MCF 10A (cell line): ENCODE data around the gene RSAD2. TPM values are rescaled to one million over a fixed set of nuclear protein-coding genes. Genes with fewer than 3 reads are reported as not detected.

Experiments
- BruUV-seq: library from RNA; stranded (reverse); fragments of 400-500 nt; replicated peaks from 2 replicates; lab custom pipeline; 2021; lab: Mats Ljungman, UMichigan
- CTCF ChIA-PET: fragments of 300-600 bp; sonication (Branson Sonifier 250); formaldehyde crosslinking; extraction: SDS; loops from one replicate; lab custom pipeline; 2021; ENCODE audit warnings: antibody characterized with exemption, inconsistent platforms; lab: Yijun Ruan, JAX
- POLR2A ChIA-PET: fragments of 300-600, 350-650 bp; sonication (Branson Sonifier 250); formaldehyde crosslinking; extraction: SDS; loops from one replicate; lab custom pipeline; 2020; ENCODE audit warnings: antibody characterized with exemption, inconsistent platforms; lab: Yijun Ruan, JAX
- DNase-seq: peaks from one replicate; pipeline ENCODE4 v3.0.0-alpha.2; 2018; ENCODE audit not compliant: unreplicated experiment
- H3K27ac Mint-ChIP-seq: one replicate; pipeline ENCODE4 v1.8.0; 2022; ENCODE audit warnings: mild to moderate bottlenecking, low read depth, mixed read lengths; ENCODE audit not compliant: unreplicated experiment
- H3K27me3 Mint-ChIP-seq: one replicate; pipeline ENCODE4 v1.8.0; 2022; ENCODE audit warnings: mixed read lengths; ENCODE audit not compliant: insufficient read depth, unreplicated experiment
- H3K36me3 Mint-ChIP-seq: one replicate; pipeline ENCODE4 v1.8.0; 2022; ENCODE audit warnings: mild to moderate bottlenecking, moderate library complexity, mixed read lengths; ENCODE audit not compliant: insufficient read depth, unreplicated experiment
- H3K4me1 Mint-ChIP-seq: one replicate; pipeline ENCODE4 v1.8.0; 2022; ENCODE audit warnings: mixed read lengths; ENCODE audit not compliant: insufficient read depth, unreplicated experiment
- H3K4me3 Mint-ChIP-seq: one replicate; pipeline ENCODE4 v1.8.0; 2022; ENCODE audit warnings: mild to moderate bottlenecking, moderate library complexity, mixed read lengths; ENCODE audit not compliant: unreplicated experiment
- H3K9me3 Mint-ChIP-seq: one replicate; pipeline ENCODE4 v1.8.0; 2022; ENCODE audit warnings: mixed read lengths; ENCODE audit not compliant: unreplicated experiment
- intact Hi-C: fragments of 100-400 bp; cut with micrococcal nuclease; formaldehyde crosslinking; loops from 2 replicates; pipeline ENCODE4 v1.14.1; 2022
- total RNA-seq: library from RNA; stranded (reverse); gene quantifications from 2 replicates; pipeline ENCODE4 v1.2.3, GENCODE V29; 2022
- TF ChIP-seq, protein P1 (sequence below): fragments of 200-600 bp; IDR thresholded peaks from one replicate; pipeline ENCODE4 v1.8.0; 2022; ENCODE audit warnings: antibody characterized with exemption, mild to moderate bottlenecking; ENCODE audit not compliant: unreplicated experiment

RSAD2 gene
- total RNA-seq, 1 experiment from 2014 or later: 0.09 TPM

- H3K27me3 Mint-ChIP-seq: peaks cover 23% of the 10 kb centered on the region
- H3K4me1 Mint-ChIP-seq: no peaks in the 10 kb centered on the region
- TF ChIP-seq, protein P1, sequence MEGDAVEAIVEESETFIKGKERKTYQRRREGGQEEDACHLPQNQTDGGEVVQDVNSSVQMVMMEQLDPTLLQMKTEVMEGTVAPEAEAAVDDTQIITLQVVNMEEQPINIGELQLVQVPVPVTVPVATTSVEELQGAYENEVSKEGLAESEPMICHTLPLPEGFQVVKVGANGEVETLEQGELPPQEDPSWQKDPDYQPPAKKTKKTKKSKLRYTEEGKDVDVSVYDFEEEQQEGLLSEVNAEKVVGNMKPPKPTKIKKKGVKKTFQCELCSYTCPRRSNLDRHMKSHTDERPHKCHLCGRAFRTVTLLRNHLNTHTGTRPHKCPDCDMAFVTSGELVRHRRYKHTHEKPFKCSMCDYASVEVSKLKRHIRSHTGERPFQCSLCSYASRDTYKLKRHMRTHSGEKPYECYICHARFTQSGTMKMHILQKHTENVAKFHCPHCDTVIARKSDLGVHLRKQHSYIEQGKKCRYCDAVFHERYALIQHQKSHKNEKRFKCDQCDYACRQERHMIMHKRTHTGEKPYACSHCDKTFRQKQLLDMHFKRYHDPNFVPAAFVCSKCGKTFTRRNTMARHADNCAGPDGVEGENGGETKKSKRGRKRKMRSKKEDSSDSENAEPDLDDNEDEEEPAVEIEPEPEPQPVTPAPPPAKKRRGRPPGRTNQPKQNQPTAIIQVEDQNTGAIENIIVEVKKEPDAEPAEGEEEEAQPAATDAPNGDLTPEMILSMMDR: no peak
- no peak overlapping the region for H3K4me3 Mint-ChIP-seq
- H3K9me3 Mint-ChIP-seq: no peaks in the 10 kb centered on the region
- DNase-seq: no peak
- intact Hi-C loops: no loop called here
- CTCF ChIA-PET: interaction anchor here (0.6 to 3.2 kb wide), 7 partner anchors 9 to 124 kb away, joined by 3 to 10 read pairs (median 3); no protein-coding TSS in a partner anchor
- H3K27ac Mint-ChIP-seq: no peak overlapping the region
- POLR2A ChIA-PET: no interaction called here
- H3K36me3 Mint-ChIP-seq: no peaks in the 10 kb centered on the region
- BruUV-seq: no TSS peak
Measured at GRCh38 chr2:6919901-6920742, 42.5 kb downstream of the RSAD2 start.

GRCh38 chr2:6920743-6921064 lies 43.1 kb downstream of the RSAD2 start:
- intact Hi-C loops: no loop called here
- ChIA-PET POLR2A (no interaction called here), CTCF (interaction anchor here (0.6 to 3.2 kb wide), 3 partner anchors 54 to 162 kb away, joined by 3 to 10 read pairs (median 3); no protein-coding TSS in a partner anchor)
- BruUV-seq: no TSS peak
- Mint-ChIP-seq H3K27me3 (peaks cover 29% of the 10 kb centered on the region), H3K4me1 (no peaks in the 10 kb centered on the region), H3K36me3 (no peaks in the 10 kb centered on the region), H3K9me3 (no peaks in the 10 kb centered on the region), H3K4me3 (no peak overlapping the region), H3K27ac (no peak overlapping the region)
- TF ChIP-seq, protein P1: no peak
- DNase-seq: no peak

DNA sequence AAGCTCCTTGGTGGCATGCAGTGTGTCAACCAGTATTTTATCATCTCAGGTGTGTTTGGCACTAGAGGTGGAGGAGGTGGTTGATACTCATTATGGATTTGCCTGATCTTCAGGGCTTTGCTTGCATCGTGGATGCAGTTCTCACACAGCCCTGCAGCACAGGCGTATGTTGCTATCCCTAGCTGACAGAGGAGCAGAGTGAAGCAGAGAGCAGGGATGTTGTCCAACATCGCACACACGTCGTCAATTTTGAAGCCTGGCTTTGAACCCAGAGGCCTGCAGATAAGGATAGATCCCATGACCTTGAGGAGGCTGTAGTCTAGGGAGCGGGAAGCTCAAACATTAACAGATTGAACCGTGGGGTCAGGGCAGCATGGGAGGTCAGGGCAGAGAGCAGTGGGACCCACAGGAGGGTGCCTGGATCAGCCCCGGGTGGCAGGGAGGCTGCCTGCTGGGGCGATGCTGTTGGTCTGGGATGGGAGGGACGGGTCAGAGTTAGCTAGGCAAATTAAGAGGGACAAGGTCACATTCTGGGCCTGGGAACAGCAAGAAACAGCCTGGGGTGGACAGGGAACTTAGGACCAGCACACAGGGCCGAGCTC lies 43.8 kb downstream of the RSAD2 start:
- H3K4me3 Mint-ChIP-seq: no peak overlapping the region
- DNase-seq: no peak
- intact Hi-C loops: no loop called here
- TF ChIP-seq, protein P1: no peak
- BruUV-seq: no TSS peak
- no peaks in the 10 kb centered on the region for H3K9me3 Mint-ChIP-seq
- H3K36me3 Mint-ChIP-seq: no peaks in the 10 kb centered on the region
- H3K27ac Mint-ChIP-seq: no peak overlapping the region
- ChIA-PET POLR2A (no interaction called here), CTCF (interaction anchor here (0.7 to 3.2 kb wide), 2 partner anchors 123 to 161 kb away, joined by 3 to 10 read pairs; no protein-coding TSS in a partner anchor)
- H3K27me3 Mint-ChIP-seq: peaks cover 32% of the 10 kb centered on the region
- no peaks in the 10 kb centered on the region for H3K4me1 Mint-ChIP-seq

GRCh38 chr2:6922201-6922656 lies 44.7 kb downstream of the RSAD2 start:
- CTCF ChIA-PET: interaction anchor here (0.9 to 1.2 kb wide), 2 partner anchors 26 to 121 kb away, joined by 3 to 4 read pairs; no protein-coding TSS in a partner anchor
- Mint-ChIP-seq H3K4me3 (no peak overlapping the region), H3K27me3 (peaks cover 32% of the 10 kb centered on the region), H3K27ac (no peak overlapping the region), H3K9me3 (no peaks in the 10 kb centered on the region), H3K4me1 (no peaks in the 10 kb centered on the region), H3K36me3 (no peaks in the 10 kb centered on the region)
- peak; percentile 16 for DNase-seq
- POLR2A ChIA-PET: no interaction called here
- no TSS peak for BruUV-seq
- TF ChIP-seq, protein P1: no peak
- intact Hi-C loops: no loop called here
